Left lobe of liver (tissue), 2 donors: ENCODE results near the gene KRT82. TPM values are rescaled to one million over a fixed set of nuclear protein-coding genes. Genes with fewer than 3 reads are reported as not detected.

Experiments
- ATAC-seq: fragments of 200-7000 bp; cut with Tn5 transposase; one replicate; pipeline ENCODE4 v1.9.1; 2020; ENCODE audit warnings: mild to moderate bottlenecking, moderate library complexity
- DNase-seq: peaks from one replicate; pipeline ENCODE4 v3.0.0-alpha.2; 2020; ENCODE audit warnings: low spot score
- total RNA-seq: library from RNA; stranded (reverse); gene quantifications from one replicate; pipeline ENCODE4 v1.2.1, GENCODE V29; 2021
- donor health status: DM: no; HTN: no; CAD: no; lungs with moderate emphysema.
- donor health status: DM: no; HTN: yes; CAD: no.

Gene KRT82
- total RNA-seq, 1 donor from 2014 or later = not detected

DNA sequence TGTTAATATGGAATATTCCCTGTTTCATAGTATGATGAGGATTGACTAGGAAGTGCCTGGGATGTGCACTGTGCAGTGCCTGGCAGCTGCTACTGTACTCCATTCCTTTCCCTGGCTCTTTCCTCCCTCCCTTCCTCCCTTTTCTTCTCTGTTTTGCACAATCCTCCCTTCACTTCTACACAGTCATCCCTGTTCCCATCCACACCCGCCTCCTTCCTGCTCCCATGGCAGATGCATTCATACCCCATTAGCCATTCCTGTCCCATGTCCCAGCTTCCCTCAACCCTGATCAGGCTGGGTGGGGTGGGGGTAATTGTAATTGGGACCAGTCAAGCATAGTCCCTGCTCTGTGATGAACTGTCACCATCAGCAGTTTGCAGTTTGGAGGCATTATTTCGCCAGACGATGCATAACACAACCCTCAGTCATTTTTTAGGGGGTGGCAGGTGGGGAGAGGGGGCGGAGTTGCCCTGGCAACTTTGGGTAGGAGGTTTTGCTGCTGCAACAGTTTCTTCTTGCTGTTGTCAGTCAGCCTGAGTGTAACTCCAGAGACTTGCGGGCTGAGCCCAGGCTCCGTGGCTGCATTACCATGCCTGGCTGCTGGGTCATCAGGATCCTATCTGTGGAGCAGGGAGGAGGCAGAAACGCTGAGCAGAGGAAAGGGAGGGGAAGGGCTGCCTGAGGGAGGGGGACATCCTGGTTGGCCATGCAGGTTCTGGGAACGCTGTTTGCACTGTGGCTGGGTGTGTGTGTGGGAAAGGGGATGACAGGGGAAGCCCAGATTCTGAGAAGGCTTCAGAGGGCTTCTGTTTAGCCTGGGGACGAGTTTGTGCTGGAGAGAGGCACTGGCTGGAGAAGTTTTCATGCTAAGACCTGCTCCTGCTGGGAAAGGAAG is 16.6 kb downstream of the KRT82 start:
- DNase-seq (no peak), ATAC-seq (no peak)

- DNase-seq (no peak), ATAC-seq (no peak)
These were observed 18.3 kb downstream of the KRT82 start for GRCh38 chr12:52387859-52388258.

- no peak for DNase-seq
- ATAC-seq = no peak
These were observed 20.9 kb downstream of the KRT82 start, which contains the start of gene KRT84 for GRCh38 chr12:52385226-52385702. KRT84 (minus strand) TSS chr12:52385652; CDS start chr12:52385585, 67 bp downstream.

GRCh38 chr12:52383331-52383730 is 22.8 kb downstream of the KRT82 start:
- ATAC-seq (no peak), DNase-seq (no peak)

GRCh38 chr12:52382854-52383253 is 23.3 kb downstream of the KRT82 start:
- ATAC-seq (no peak), DNase-seq (no peak)

DNA sequence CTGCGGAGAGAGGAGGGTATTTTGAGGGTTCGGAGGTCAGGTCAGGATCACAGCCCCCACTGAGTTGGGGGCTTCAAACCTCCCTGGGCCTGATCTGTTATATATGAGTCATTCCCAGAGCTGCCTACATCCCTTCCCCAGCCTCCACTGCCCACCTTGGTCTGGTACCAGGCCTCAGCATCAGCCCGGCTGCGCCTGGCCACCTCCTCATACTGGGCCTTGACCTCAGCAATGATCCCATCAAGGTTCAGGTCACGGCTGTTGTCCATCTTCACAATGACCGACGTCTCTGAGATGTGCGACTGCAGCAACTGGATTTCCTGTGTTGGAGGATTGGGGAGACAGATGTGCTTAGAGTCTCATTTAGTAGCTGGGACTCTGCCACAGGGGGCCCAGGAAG is 24.9 kb downstream of the KRT82 start:
- ATAC-seq (no peak), DNase-seq (no peak)

GRCh38 chr12:52380271-52380694 is 25.9 kb downstream of the KRT82 start:
- DNase-seq (no peak), ATAC-seq (peak; percentile 46)

- no peak for ATAC-seq
- DNase-seq = no peak
These were observed 26.6 kb downstream of the KRT82 start for GRCh38 chr12:52379536-52379935.

DNA sequence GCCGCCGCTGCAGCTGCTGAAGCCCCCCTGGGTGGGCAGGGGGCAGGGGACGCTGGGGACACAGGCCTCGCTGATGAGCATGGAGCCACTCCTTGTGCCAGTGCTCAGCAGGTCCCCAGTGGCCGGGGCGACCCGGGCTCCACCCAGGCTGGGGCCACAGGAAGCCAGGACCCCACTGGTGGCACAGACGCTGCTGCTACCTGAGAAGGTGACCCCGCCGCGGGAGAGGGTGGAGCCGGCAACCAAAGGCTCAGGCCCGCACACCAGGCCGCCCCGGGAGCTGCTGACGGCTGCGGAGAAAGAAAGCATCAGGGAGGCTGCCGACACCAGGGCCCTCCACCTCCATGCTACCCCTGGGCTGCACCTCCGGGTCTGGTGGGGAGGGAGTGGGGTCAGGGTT is 28.0 kb downstream of the KRT82 start:
- ATAC-seq (no peak), DNase-seq (no peak)

- no peak for ATAC-seq
- no peak for DNase-seq
These were observed 28.9 kb downstream of the KRT82 start for GRCh38 chr12:52377266-52377665.

- DNase-seq (peak; percentile 85), ATAC-seq (peak; percentile 99)
These were observed 33.6 kb downstream of the KRT82 start for GRCh38 chr12:52372216-52373154.

DNA sequence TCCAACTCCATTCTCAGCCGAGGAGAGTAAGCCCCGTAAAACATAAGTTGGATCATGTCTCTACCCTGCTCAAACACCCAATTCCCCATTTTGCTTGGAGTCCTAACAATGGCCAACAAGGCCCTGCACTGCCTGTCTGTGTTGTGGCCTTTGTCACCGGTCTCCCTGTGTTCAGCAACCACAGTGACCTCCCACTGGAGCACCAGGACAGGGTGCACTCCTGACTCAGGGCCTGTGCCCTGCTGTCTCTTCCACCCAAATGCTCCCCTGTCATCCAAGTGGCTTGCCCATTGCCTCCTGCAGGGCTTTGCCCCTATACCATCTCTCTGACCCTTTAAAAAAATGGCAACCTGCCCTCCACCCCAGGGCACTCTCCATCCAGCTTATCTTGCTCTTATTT is 34.4 kb downstream of the KRT82 start:
- DNase-seq (no peak), ATAC-seq (no peak)

DNA sequence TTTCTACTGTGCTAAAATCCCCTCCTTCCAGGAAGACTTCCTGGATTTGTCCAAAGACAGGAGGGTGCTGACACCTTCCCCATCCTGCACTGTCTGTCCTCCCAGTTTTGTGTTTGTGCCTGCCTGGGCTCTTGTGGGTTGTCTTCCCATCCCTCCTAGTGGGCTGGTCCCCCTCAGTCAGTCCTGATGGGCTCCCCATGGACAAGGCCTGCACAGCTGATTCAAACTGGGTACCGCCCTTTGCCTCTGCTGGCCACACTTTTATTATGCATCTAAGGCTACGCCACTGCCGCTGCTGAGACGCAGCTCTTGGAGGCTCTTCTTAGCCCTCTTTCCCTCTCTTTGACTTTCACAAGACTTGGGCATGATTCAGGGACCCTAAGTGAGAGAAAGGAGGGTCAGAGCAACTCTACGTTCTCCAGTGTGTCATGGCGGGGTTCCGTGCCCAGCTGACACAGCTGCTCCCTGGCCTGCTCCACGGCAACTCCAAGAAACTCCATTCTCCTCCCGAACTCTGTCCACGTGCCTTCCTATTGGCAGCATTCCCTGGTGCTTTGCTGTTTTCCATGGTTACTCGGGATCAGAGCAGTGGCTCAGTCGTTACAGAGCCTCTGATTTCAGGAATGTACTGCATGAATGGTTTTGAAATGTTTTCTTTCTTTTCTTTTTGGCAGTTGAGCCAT is 35.1 kb downstream of the KRT82 start:
- no peak for DNase-seq
- no peak for ATAC-seq

DNA sequence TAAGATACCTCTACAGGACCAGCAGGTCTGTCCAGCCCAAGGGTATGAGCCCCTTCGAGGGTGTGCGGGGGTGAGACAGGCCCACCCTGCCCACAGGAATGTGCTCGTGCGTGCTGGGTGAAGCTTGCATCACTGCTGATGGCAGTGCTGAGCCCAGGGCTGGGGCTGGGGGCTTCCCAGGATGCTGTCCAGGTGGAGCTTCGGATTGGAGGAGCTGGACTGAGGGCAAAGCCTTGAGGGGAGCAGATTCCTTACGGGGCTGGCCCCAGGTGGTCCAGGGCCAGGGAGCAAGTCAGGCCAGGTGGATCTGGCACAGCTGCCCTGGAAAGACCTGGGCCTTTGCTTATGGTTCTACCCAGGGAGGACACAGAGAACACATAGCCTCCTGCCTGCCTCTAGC is 36.3 kb downstream of the KRT82 start:
- no peak for ATAC-seq
- DNase-seq = no peak

- DNase-seq (no peak), ATAC-seq (no peak)
These were observed 36.9 kb downstream of the KRT82 start for GRCh38 chr12:52369211-52369610.

DNA sequence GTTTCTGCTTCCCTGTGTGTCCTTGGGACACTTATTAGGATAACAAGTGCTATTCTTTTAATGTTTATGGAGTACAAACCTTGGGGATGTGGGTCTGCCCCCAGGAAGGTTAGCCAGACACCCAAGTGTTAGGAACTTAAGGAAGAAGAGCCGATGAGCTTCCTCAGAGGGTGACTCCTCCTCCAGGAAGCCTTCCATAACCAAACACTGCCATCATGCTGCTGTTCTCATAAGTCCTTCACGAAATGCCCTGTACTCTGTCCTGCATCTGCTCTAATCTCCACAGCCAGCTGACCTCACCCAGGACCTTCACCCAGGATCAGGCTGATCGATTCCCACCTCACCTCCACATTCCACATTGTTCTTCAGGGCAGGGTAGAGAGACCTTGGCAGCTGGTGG is 37.6 kb downstream of the KRT82 start:
- DNase-seq (no peak), ATAC-seq (no peak)

GRCh38 chr12:52367876-52368275 is 38.3 kb downstream of the KRT82 start:
- DNase-seq = no peak

GRCh38 chr12:52366738-52367485 is 39.2 kb downstream of the KRT82 start, which contains the start of gene KRT85:
KRT85 (minus strand) TSS chr12:52367481; CDS start chr12:52367405, 76 bp downstream.
- no peak for ATAC-seq
- DNase-seq = no peak

More at GRCh38 chr12:52367876-52368275, 38.3 kb downstream of the KRT82 start:
- ATAC-seq = no peak

DNA sequence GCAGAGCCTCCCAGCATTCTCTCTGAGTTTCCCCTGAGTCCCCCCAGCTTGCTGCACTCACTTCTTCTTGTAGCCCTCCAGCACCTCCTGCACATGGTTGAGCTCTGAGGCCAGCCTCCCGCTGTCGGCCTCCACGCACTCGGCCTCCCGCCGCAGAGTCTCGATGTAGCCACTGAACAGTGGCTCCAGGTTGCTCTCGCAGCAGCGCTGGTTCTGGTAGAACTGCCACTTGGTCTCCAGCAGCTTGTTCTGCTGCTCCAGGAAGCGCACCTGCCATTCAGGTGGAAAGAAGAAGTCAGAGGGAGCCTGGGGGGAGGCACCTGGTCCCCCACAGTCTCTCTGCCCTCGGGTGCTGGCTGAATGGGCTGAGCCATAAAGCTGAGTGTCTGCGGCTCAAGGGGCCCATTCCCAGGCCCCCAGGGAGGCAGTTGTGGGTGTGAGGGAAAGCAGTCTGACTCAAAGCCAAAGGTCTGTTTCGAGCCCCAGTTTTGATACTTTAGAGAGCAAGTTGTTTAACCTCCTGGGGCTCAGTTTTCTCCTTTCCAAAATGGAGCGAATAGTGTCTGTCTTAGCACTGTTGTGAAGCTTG is 41.1 kb downstream of the KRT82 start:
- ATAC-seq = no peak
- no peak for DNase-seq

- no peak for DNase-seq
- ATAC-seq = no peak
These were observed 42.1 kb downstream of the KRT82 start for GRCh38 chr12:52364061-52364460.
